Measurements from ENCODE around the gene C1orf35. TPM values are rescaled to one million over a fixed set of nuclear protein-coding genes. Genes with fewer than 3 reads are reported as not detected.

The C1orf35 gene
- total and polyA plus RNA-seq, 5 donors: 6.3 to 8.6 (median 7.9) TPM

GRCh38 chr1:228147768-228148167 is 44.6 kb upstream of the C1orf35 start:
- Histone ChIP-seq H3K27me3 (ENCODE audit: control insufficient read depth, insufficient read depth) (no peaks in the 10 kb centered on the region), H3K9me3 (ENCODE audit: control insufficient read depth, low read length) (no peaks in the 10 kb centered on the region), H3K4me3 (ENCODE audit: low read length) (no peak overlapping the region), H3K27ac (ENCODE audit: low read length) (no peak overlapping the region), H3K4me1 (ENCODE audit: control insufficient read depth, insufficient read depth, low read length) (peaks cover 18% of the 10 kb centered on the region)
- WGBS: 83% methylated on average over 4 of the region's 4 CpGs
- intact Hi-C loops (cut with DNase I): no loop called here
- ATAC-seq (no peak), DNase-seq (no peak)

- 93% methylated on average over 20 of the region's 20 CpGs for WGBS
- intact Hi-C loops (cut with DNase I): no loop called here
- H3K4me1 ChIP-seq (ENCODE audit: control insufficient read depth, insufficient read depth, low read length): peaks cover 21% of the 10 kb centered on the region
- H3K9me3 ChIP-seq (ENCODE audit: control insufficient read depth, low read length): no peaks in the 10 kb centered on the region
- ATAC-seq (no peak), DNase-seq (peak in 1 of 3 donors; percentile 61)
- no peak overlapping the region for H3K4me3 ChIP-seq (ENCODE audit: low read length)
- H3K27ac ChIP-seq (ENCODE audit: low read length): no peak overlapping the region
- no peaks in the 10 kb centered on the region for H3K27me3 ChIP-seq (ENCODE audit: control insufficient read depth, insufficient read depth)
Observed at GRCh38 chr1:228147151-228147693, 44.1 kb upstream of the C1orf35 start.

GRCh38 chr1:228146417-228147150 is 43.5 kb upstream of the C1orf35 start:
- 90% methylated on average over 18 of the region's 18 CpGs for WGBS
- no peak for ATAC-seq
- H3K4me1 ChIP-seq (ENCODE audit: control insufficient read depth, insufficient read depth, low read length): peaks cover 27% of the 10 kb centered on the region
- no peak overlapping the region for H3K4me3 ChIP-seq (ENCODE audit: low read length)
- no peaks in the 10 kb centered on the region for H3K27me3 ChIP-seq (ENCODE audit: control insufficient read depth, insufficient read depth)
- intact Hi-C loops (cut with DNase I): no loop called here
- H3K9me3 ChIP-seq (ENCODE audit: control insufficient read depth, low read length): no peaks in the 10 kb centered on the region
- DNase-seq: peak in 1 of 3 donors; percentile 55
- H3K27ac ChIP-seq (ENCODE audit: low read length): no peak overlapping the region

GRCh38 chr1:228145463-228146416 is 42.6 kb upstream of the C1orf35 start:
- intact Hi-C loops (cut with DNase I): no loop called here
- peak in 1 of 3 donors; percentile 55 for DNase-seq
- Histone ChIP-seq H3K4me3 (ENCODE audit: low read length) (no peak overlapping the region), H3K27me3 (ENCODE audit: control insufficient read depth, insufficient read depth) (no peaks in the 10 kb centered on the region), H3K27ac (ENCODE audit: low read length) (no peak overlapping the region), H3K4me1 (ENCODE audit: control insufficient read depth, insufficient read depth, low read length) (peaks cover 25% of the 10 kb centered on the region), H3K9me3 (ENCODE audit: control insufficient read depth, low read length) (no peaks in the 10 kb centered on the region)
- 87% methylated on average over 31 of the region's 31 CpGs for WGBS
- no peak for ATAC-seq

GRCh38 chr1:228144993-228145343 is 41.8 kb upstream of the C1orf35 start:
- no peaks in the 10 kb centered on the region for H3K9me3 ChIP-seq (ENCODE audit: control insufficient read depth, low read length)
- no peak for DNase-seq
- no peaks in the 10 kb centered on the region for H3K27me3 ChIP-seq (ENCODE audit: control insufficient read depth, insufficient read depth)
- H3K4me1 ChIP-seq (ENCODE audit: control insufficient read depth, insufficient read depth, low read length): peaks cover 22% of the 10 kb centered on the region
- ATAC-seq: no peak
- intact Hi-C loops (cut with DNase I): no loop called here
- no peak overlapping the region for H3K27ac ChIP-seq (ENCODE audit: low read length)
- 84% methylated on average over 8 of the region's 8 CpGs for WGBS
- no peak overlapping the region for H3K4me3 ChIP-seq (ENCODE audit: low read length)

- Histone ChIP-seq H3K27me3 (ENCODE audit: control insufficient read depth, insufficient read depth) (no peaks in the 10 kb centered on the region), H3K4me3 (ENCODE audit: low read length) (no peak overlapping the region), H3K4me1 (ENCODE audit: control insufficient read depth, insufficient read depth, low read length) (peaks cover 20% of the 10 kb centered on the region), H3K9me3 (ENCODE audit: control insufficient read depth, low read length) (no peaks in the 10 kb centered on the region), H3K27ac (ENCODE audit: low read length) (no peak overlapping the region)
- no peak for ATAC-seq
- 80% methylated on average over 16 of the region's 16 CpGs for WGBS
- peak in 1 of 3 donors; percentile 56 for DNase-seq
- intact Hi-C loops (cut with DNase I): no loop called here
Observed at GRCh38 chr1:228144193-228144992, 41.3 kb upstream of the C1orf35 start.

- Histone ChIP-seq H3K9me3 (ENCODE audit: control insufficient read depth, low read length) (no peaks in the 10 kb centered on the region), H3K4me3 (ENCODE audit: low read length) (no peak overlapping the region), H3K27me3 (ENCODE audit: control insufficient read depth, insufficient read depth) (no peaks in the 10 kb centered on the region), H3K4me1 (ENCODE audit: control insufficient read depth, insufficient read depth, low read length) (peaks cover 14% of the 10 kb centered on the region), H3K27ac (ENCODE audit: low read length) (no peak overlapping the region)
- DNase-seq (no peak), ATAC-seq (no peak)
- intact Hi-C loops (cut with DNase I): no loop called here
- WGBS: 86% methylated on average over 12 of the region's 12 CpGs
Observed at GRCh38 chr1:228143480-228144192, 40.5 kb upstream of the C1orf35 start.

GRCh38 chr1:228142701-228143136 is 39.6 kb upstream of the C1orf35 start:
- peaks cover 14% of the 10 kb centered on the region for H3K4me1 ChIP-seq (ENCODE audit: control insufficient read depth, insufficient read depth, low read length)

GRCh38 chr1:228142155-228142691 is 39.1 kb upstream of the C1orf35 start:
- no peaks in the 10 kb centered on the region for H3K9me3 ChIP-seq (ENCODE audit: control insufficient read depth, low read length)
- no peak for ATAC-seq
- peaks cover 14% of the 10 kb centered on the region for H3K4me1 ChIP-seq (ENCODE audit: control insufficient read depth, insufficient read depth, low read length)
- peak overlapping the region; percentile 83 for H3K27ac ChIP-seq (ENCODE audit: low read length)
- intact Hi-C loops (cut with DNase I): no loop called here
- no peaks in the 10 kb centered on the region for H3K27me3 ChIP-seq (ENCODE audit: control insufficient read depth, insufficient read depth)
- 76% methylated on average over 16 of the region's 16 CpGs for WGBS
- DNase-seq: peak in 2 of 3 donors; percentile 50 to 58
- H3K4me3 ChIP-seq (ENCODE audit: low read length): no peak overlapping the region

More at GRCh38 chr1:228142701-228143136, 39.6 kb upstream of the C1orf35 start:
- intact Hi-C loops (cut with DNase I): no loop called here
- no peaks in the 10 kb centered on the region for H3K27me3 ChIP-seq (ENCODE audit: control insufficient read depth, insufficient read depth)
- no peaks in the 10 kb centered on the region for H3K9me3 ChIP-seq (ENCODE audit: control insufficient read depth, low read length)
- no peak overlapping the region for H3K4me3 ChIP-seq (ENCODE audit: low read length)
- no peak overlapping the region for H3K27ac ChIP-seq (ENCODE audit: low read length)
- no peak for DNase-seq
- 79% methylated on average over 11 of the region's 11 CpGs for WGBS
- ATAC-seq: no peak
